Ovary (tissue), 9 donors: ENCODE results near the gene NETO1. TPM values are rescaled to one million over a fixed set of nuclear protein-coding genes. Genes with fewer than 3 reads are reported as not detected.

Experiments used
- DNase-seq, 5 donors: peaks; one replicate each; pipeline ENCODE4 v3.0.0-alpha.2; 2019 to 2020
- H3K27ac ChIP-seq, 2 donors: fragments of 200-600 bp; one replicate each; pipeline versions ENCODE4 v1.5.1 to v1.8.0; 2019 to 2022
- H3K27me3 ChIP-seq: fragments of 200-600 bp; one replicate; pipeline ENCODE4 v1.8.0; 2022
- H3K36me3 ChIP-seq: fragments of 200-600 bp; sonication (generic); one replicate; pipeline ENCODE4 v1.5.1; 2019
- H3K4me1 ChIP-seq: one replicate; pipeline ENCODE4 v1.8.1; 2013; ENCODE audit warnings: mild to moderate bottlenecking, moderate library complexity; ENCODE audit not compliant: insufficient read depth
- H3K4me3 ChIP-seq: fragments of 200-600 bp; sonication (generic); one replicate; pipeline ENCODE4 v1.5.1; 2017
- H3K9me3 ChIP-seq, 2 donors: fragments of 200-600 bp in 1 of 2; sonication (generic) in 1 of 2; one replicate each; pipeline versions ENCODE4 v1.5.1 to v1.8.1; 2013 to 2019; ENCODE audit warnings: mild to moderate bottlenecking in 1 of 2, moderate library complexity in 1 of 2
- EP300 ChIP-seq: sonication (generic); formaldehyde crosslinking; IDR thresholded peaks from one replicate; pipeline ENCODE4 v1.6.1; 2017; ENCODE audit warnings: antibody characterized with exemption
- POLR2A ChIP-seq: fragments of 450-650 bp; IDR thresholded peaks from one replicate; pipeline ENCODE4 v1.6.1; 2017; ENCODE audit warnings: antibody characterized with exemption, mild to moderate bottlenecking, moderate library complexity
- WGBS, 3 donors: extraction: QIAGEN DNeasy Blood & Tissue Kit in 1 of 3; methylation state at CpG; one replicate each; pipeline versions ENCODE4 v1.1.5 to v1.1.7; 2013 to 2017; 5-methylcytosine and 5-hydroxymethylcytosine counted together
- intact Hi-C, 4 donors: fragments of 100-400 bp; cut with DNase I; formaldehyde crosslinking; loops; one replicate each; pipeline versions ENCODE4 v1.11.0 to v1.15.1; 2022 to 2023
- polyA plus RNA-seq, 2 donors: library from polyadenylated mRNA; stranded (reverse); fragments of 200-250 nt in 1 of 2; fragments of 350-450 nt in 1 of 2; fragmentation: Illumina TruSeq in 1 of 2; extraction: RNeasy Lipid Tissue Mini Kit (QIAGEN cat#74804) in 1 of 2; gene quantifications; one replicate each; pipeline ENCODE4 v1.2.3, GENCODE V29; 2013 to 2014
- total RNA-seq, 7 donors: library from RNA; depleted of rRNA in 2 of 7; stranded (reverse); fragments of >200 nt in 2 of 7; fragmentation: NEBNext Ultra II Directional in 3 of 7; extraction: Animal tissue kit (Norgen Biotek cat#: 25700) in 3 of 7; gene quantifications; one replicate each; pipeline versions ENCODE4 v1.1.0 to v1.2.4, GENCODE V29; 2016 to 2023
- TF ChIP-seq, protein P1 (sequence below), 3 donors: fragments of 450-650 bp in 2 of 3; fragments of 200-600 bp in 1 of 3; IDR thresholded peaks; one replicate each; pipeline versions ENCODE4 v1.5.1 to v1.8.0; 2016 to 2022; ENCODE audit warnings: antibody characterized with exemption in 3 of 3, mild to moderate bottlenecking in 1 of 3
- donor health status: DM: no; HTN: no; CAD: no; lungs with moderate emphysema.
- donor health status: DM: no; HTN: no; CAD: no.
- donor health status: Bipolar disorder and iron deficiency.
- donor health status: DM: yes; HTN: yes; CAD: no.
- donor health status: DM: no; HTN: no; CAD: no.
- donor health status: DM: yes; HTN: yes; CAD: no.

Gene NETO1
- total and polyA plus RNA-seq, 9 donors, result 2.0 TPM; not detected in 8

DNA sequence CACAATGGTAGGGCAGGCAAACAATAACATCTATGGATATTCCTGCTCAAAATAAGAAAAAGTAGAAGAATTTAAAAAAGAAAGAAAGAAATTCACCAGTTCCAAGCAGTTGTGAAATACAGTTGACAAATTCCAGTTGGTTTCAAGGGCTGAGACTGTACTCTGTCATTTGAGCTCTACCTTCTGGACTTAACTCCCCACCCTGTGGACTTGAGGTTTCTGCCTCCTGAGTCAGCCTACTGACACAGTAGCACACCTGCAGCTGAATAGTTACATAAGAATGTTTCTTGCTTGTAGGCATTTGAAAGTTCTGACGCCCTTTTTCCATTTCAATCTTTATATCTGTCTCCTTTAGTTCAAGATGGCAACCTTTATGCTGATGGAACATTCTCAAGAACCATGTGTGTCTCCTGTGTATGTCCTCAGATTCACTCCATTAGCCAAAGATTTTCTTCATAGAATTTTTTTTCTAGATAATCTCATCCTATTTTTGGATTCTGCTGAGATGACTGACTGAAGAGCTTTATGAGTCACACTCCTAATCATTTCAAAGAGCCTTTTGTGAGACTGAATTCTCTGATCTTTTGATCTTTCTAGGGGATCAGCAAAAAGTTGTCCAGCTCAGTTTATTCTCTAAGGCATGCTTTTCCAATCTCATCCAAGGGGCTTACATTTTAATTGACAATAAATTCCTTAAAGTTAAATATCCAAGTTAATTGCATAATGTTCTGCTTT, 19.1 kb downstream of the NETO1 start:
- H3K4me1 ChIP-seq, result no peaks in the 10 kb centered on the region
- 26 to 75% (median 27%) methylated on average over 1 of the region's 1 CpG for WGBS, 3 donors
- no peaks in the 10 kb centered on the region for H3K36me3 ChIP-seq
- H3K27ac ChIP-seq, result no peak overlapping the region
- intact Hi-C loops, result no loop called here
- H3K4me3 ChIP-seq, result no peak overlapping the region
- TF ChIP-seq, protein P1, sequence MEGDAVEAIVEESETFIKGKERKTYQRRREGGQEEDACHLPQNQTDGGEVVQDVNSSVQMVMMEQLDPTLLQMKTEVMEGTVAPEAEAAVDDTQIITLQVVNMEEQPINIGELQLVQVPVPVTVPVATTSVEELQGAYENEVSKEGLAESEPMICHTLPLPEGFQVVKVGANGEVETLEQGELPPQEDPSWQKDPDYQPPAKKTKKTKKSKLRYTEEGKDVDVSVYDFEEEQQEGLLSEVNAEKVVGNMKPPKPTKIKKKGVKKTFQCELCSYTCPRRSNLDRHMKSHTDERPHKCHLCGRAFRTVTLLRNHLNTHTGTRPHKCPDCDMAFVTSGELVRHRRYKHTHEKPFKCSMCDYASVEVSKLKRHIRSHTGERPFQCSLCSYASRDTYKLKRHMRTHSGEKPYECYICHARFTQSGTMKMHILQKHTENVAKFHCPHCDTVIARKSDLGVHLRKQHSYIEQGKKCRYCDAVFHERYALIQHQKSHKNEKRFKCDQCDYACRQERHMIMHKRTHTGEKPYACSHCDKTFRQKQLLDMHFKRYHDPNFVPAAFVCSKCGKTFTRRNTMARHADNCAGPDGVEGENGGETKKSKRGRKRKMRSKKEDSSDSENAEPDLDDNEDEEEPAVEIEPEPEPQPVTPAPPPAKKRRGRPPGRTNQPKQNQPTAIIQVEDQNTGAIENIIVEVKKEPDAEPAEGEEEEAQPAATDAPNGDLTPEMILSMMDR (IDR thresholded peaks at IDR 0.05), result no peak
- TF ChIP-seq POLR2A (no peak), EP300 (no peak)
- DNase-seq, result no peak
- no peaks in the 10 kb centered on the region for H3K27me3 ChIP-seq
- no peaks in the 10 kb centered on the region for H3K9me3 ChIP-seq

- no peak for TF ChIP-seq POLR2A
- TF ChIP-seq, protein P1 (IDR thresholded peaks at IDR 0.05), result no peak
- no peak for TF ChIP-seq EP300
- H3K4me3 ChIP-seq, result no peak overlapping the region
- intact Hi-C loops, result no loop called here
These were observed 20.0 kb downstream of the NETO1 start for GRCh38 chr18:72847771-72848170.

GRCh38 chr18:72846736-72847533, 20.9 kb downstream of the NETO1 start:
- no peak overlapping the region for H3K27ac ChIP-seq
- no peaks in the 10 kb centered on the region for H3K4me1 ChIP-seq
- no peak for DNase-seq
- WGBS, 3 donors, result 58 to 77% (median 62%) methylated on average over 7 of the region's 7 CpGs
- H3K9me3 ChIP-seq, result no peaks in the 10 kb centered on the region
- intact Hi-C loops, result no loop called here
- no peak overlapping the region for H3K4me3 ChIP-seq
- H3K36me3 ChIP-seq, result no peaks in the 10 kb centered on the region
- H3K27me3 ChIP-seq, result no peaks in the 10 kb centered on the region
- TF ChIP-seq POLR2A, result no peak
- TF ChIP-seq EP300, result no peak
- TF ChIP-seq, protein P1 (IDR thresholded peaks at IDR 0.05), result no peak

More at GRCh38 chr18:72847771-72848170, 20.0 kb downstream of the NETO1 start:
- 82 to 92% (median 85%) methylated on average over 1 of the region's 1 CpG for WGBS, 3 donors
- Histone ChIP-seq H3K27me3 (no peaks in the 10 kb centered on the region), H3K9me3 (no peaks in the 10 kb centered on the region), H3K4me1 (no peaks in the 10 kb centered on the region), H3K36me3 (no peaks in the 10 kb centered on the region), H3K27ac (no peak overlapping the region)
- no peak for DNase-seq

- intact Hi-C loops, result no loop called here
- WGBS, 3 donors, result 73 to 78% (median 77%) methylated on average over 8 of the region's 8 CpGs
- no peak for TF ChIP-seq EP300
- TF ChIP-seq POLR2A, result no peak
- TF ChIP-seq, protein P1 (IDR thresholded peaks at IDR 0.05), result no peak
These were observed 24.0 kb downstream of the NETO1 start for GRCh38 chr18:72843743-72844142.

More at GRCh38 chr18:72843743-72844142, 24.0 kb downstream of the NETO1 start:
- no peaks in the 10 kb centered on the region for H3K4me1 ChIP-seq
- H3K27me3 ChIP-seq, result no peaks in the 10 kb centered on the region
- no peak overlapping the region for H3K4me3 ChIP-seq
- no peaks in the 10 kb centered on the region for H3K36me3 ChIP-seq
- DNase-seq, result no peak
- H3K27ac ChIP-seq, result no peak overlapping the region
- no peaks in the 10 kb centered on the region for H3K9me3 ChIP-seq
